ENCODE measurements around the gene LSR. TPM values are rescaled to one million over a fixed set of nuclear protein-coding genes. Genes with fewer than 3 reads are reported as not detected.

The LSR gene
- total RNA-seq, 1 donor from 2014 or later: 54.7 TPM

DNA sequence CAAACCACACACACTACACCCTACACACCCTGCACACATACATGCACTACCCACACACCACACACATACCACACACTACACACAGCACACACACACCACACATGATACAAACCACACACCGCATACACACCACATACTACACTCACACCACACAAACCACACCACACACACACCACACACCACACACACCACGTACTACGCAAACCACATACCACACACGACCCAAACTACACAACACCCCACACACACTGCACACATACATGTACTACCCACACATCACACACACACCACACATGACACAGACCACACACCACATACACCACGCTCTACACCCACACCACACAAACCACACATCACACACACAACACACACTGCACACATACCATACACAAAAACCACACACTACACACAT lies 49.8 kb downstream of the LSR start:
- no peak overlapping the region for H3K27ac Mint-ChIP-seq
- H3K4me3 Mint-ChIP-seq: no peak overlapping the region
- no peaks in the 10 kb centered on the region for H3K27me3 Mint-ChIP-seq (ENCODE audit: low read depth)
- H3K9me3 Mint-ChIP-seq: no peaks in the 10 kb centered on the region
- peaks cover 15% of the 10 kb centered on the region for H3K4me1 Mint-ChIP-seq
- no peak for DNase-seq (ENCODE audit: low spot score in 2 of 2, unreplicated experiment in 2 of 2)
- TF ChIP-seq, protein P1, sequence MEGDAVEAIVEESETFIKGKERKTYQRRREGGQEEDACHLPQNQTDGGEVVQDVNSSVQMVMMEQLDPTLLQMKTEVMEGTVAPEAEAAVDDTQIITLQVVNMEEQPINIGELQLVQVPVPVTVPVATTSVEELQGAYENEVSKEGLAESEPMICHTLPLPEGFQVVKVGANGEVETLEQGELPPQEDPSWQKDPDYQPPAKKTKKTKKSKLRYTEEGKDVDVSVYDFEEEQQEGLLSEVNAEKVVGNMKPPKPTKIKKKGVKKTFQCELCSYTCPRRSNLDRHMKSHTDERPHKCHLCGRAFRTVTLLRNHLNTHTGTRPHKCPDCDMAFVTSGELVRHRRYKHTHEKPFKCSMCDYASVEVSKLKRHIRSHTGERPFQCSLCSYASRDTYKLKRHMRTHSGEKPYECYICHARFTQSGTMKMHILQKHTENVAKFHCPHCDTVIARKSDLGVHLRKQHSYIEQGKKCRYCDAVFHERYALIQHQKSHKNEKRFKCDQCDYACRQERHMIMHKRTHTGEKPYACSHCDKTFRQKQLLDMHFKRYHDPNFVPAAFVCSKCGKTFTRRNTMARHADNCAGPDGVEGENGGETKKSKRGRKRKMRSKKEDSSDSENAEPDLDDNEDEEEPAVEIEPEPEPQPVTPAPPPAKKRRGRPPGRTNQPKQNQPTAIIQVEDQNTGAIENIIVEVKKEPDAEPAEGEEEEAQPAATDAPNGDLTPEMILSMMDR (IDR thresholded peaks at IDR 0.05; ENCODE audit: unreplicated experiment): no peak
- no peaks in the 10 kb centered on the region for H3K36me3 Mint-ChIP-seq

DNA sequence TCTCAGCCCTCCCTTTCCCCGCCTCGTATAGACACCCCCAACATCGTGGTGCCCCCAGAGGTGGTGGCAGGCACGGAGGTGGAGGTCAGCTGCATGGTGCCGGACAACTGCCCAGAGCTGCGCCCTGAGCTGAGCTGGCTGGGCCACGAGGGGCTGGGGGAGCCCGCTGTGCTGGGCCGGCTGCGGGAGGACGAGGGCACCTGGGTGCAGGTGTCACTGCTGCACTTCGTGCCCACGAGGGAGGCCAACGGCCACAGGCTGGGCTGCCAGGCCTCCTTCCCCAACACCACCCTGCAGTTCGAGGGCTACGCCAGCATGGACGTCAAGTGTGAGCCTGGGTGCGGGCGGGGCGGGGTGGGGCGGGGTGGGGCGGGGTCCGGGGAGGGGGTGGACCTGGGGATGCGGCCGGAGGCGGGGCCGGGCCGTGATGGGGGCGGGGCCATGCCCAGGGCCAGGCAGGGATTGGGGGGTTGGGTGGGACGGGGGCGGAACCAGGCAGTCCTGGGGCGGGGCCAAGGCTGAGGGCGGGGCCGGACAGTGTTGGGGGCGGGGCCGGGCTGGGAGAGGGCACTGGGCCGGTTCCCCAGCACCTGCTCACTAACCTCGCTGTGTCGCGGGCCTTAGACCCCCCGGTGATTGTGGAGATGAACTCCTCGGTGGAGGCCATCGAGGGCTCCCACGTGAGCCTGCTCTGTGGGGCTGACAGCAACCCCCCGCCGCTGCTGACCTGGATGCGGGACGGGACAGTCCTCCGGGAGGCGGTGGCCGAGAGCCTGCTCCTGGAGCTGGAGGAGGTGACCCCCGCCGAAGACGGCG lies 50.9 kb downstream of the LSR start:
- no peak overlapping the region for H3K4me3 Mint-ChIP-seq
- H3K4me1 Mint-ChIP-seq: peaks cover 6% of the 10 kb centered on the region
- H3K9me3 Mint-ChIP-seq: no peaks in the 10 kb centered on the region
- H3K27me3 Mint-ChIP-seq (ENCODE audit: low read depth): no peaks in the 10 kb centered on the region
- no peak overlapping the region for H3K27ac Mint-ChIP-seq
- TF ChIP-seq, protein P1 (IDR thresholded peaks at IDR 0.05; ENCODE audit: unreplicated experiment): no peak
- no peak for DNase-seq (ENCODE audit: low spot score in 2 of 2, unreplicated experiment in 2 of 2)
- no peaks in the 10 kb centered on the region for H3K36me3 Mint-ChIP-seq

DNA sequence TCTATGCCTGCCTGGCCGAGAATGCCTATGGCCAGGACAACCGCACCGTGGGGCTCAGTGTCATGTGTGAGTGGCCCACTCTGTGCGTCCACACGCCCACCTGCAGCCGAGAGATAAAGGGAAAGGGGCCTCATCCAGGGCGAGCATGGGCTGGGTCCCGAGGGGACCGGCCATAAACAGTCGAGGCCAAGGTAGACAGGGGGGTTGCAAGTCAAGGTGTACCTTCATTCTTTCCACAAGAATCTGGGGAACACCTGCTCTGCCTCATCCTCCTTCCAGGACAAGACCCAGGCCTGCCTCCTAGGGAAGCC lies 51.5 kb downstream of the LSR start:
- Mint-ChIP-seq H3K27me3 (ENCODE audit: low read depth) (no peaks in the 10 kb centered on the region), H3K4me3 (no peak overlapping the region), H3K4me1 (peaks cover under 1% of the 10 kb centered on the region), H3K36me3 (no peaks in the 10 kb centered on the region), H3K9me3 (no peaks in the 10 kb centered on the region), H3K27ac (no peak overlapping the region)
- DNase-seq (ENCODE audit: low spot score in 2 of 2, unreplicated experiment in 2 of 2): no peak
- TF ChIP-seq, protein P1 (IDR thresholded peaks at IDR 0.05; ENCODE audit: unreplicated experiment): no peak

DNA sequence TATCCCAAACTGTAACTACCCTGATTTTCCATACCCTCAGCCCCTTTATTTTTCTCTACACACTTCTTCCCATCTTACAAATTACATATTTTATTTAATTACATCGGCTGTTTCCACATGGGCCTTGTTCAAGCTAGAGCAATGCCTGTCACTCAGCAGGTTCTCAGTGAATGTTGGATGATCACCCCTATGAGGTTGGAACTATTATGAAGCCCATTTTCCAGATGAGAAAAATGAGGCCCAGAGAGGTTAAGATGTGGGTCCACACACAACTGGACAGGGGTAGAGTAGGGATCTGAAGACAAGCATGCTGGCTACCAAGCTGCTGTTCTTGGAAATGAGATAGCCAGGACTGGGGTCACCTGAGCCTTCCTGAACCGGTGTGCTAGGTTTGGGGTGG lies 53.2 kb downstream of the LSR start:
- Mint-ChIP-seq H3K27me3 (ENCODE audit: low read depth) (no peaks in the 10 kb centered on the region), H3K36me3 (no peaks in the 10 kb centered on the region), H3K27ac (no peak overlapping the region), H3K4me3 (no peak overlapping the region), H3K4me1 (peaks cover 7% of the 10 kb centered on the region), H3K9me3 (no peaks in the 10 kb centered on the region)
- DNase-seq (ENCODE audit: low spot score in 2 of 2, unreplicated experiment in 2 of 2): no peak
- TF ChIP-seq, protein P1 (IDR thresholded peaks at IDR 0.05; ENCODE audit: unreplicated experiment): no peak

DNA sequence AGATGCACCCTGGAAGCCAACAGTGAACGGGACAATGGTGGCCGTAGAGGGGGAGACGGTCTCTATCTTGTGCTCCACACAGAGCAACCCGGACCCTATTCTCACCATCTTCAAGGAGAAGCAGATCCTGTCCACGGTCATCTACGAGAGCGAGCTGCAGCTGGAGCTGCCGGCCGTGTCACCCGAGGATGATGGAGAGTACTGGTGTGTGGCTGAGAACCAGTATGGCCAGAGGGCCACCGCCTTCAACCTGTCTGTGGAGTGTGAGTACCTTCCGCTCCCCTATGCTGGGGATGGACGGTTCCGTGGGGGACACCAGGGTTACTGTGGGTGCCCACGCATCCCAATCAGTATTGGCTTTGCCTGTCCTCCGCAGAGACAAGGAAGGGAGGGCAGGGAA lies 53.6 kb downstream of the LSR start:
- TF ChIP-seq, protein P1 (IDR thresholded peaks at IDR 0.05; ENCODE audit: unreplicated experiment): no peak
- H3K9me3 Mint-ChIP-seq: no peaks in the 10 kb centered on the region
- peaks cover 12% of the 10 kb centered on the region for H3K4me1 Mint-ChIP-seq
- H3K27ac Mint-ChIP-seq: no peak overlapping the region
- H3K36me3 Mint-ChIP-seq: no peaks in the 10 kb centered on the region
- no peaks in the 10 kb centered on the region for H3K27me3 Mint-ChIP-seq (ENCODE audit: low read depth)
- H3K4me3 Mint-ChIP-seq: no peak overlapping the region
- no peak for DNase-seq (ENCODE audit: low spot score in 2 of 2, unreplicated experiment in 2 of 2)
